ENCODE results near the gene CHRNB2.

- TF ChIP-seq CTCF (IDR thresholded peaks at IDR 0.05) (no peak), TCF7L2 (IDR thresholded peaks at IDR 0.05; ENCODE audit: low read depth, low read length) (no peak), REST (IDR thresholded peaks at IDR 0.05; ENCODE audit: insufficient read depth in 1 of 2, low read depth in 2 of 2, low read length in 1 of 2) (no peak)
Observed at GRCh38 chr1:154575951-154576566, 8.5 kb downstream of the CHRNB2 start.

Data from Panc1 (cell line).